DND-41 (cell line): ENCODE measurements around the gene URM1.

ENCODE experiments used
- ATAC-seq: fragments of 200-7000 bp; cut with Tn5 transposase; 3 replicates; pipeline ENCODE4 v1.9.1; 2021; ENCODE audit warnings: low read depth; ENCODE audit not compliant: insufficient read depth
- DNase-seq: peaks from one replicate; pipeline ENCODE4 v3.0.0-alpha.2; 2020
- H2AFZ ChIP-seq: 2 replicates; pipeline ENCODE4 v1.6.0; 2012; ENCODE audit warnings: low read depth, low read length
- H3K27ac ChIP-seq: 2 replicates; pipeline ENCODE4 v1.5.1; 2012; ENCODE audit warnings: low read length, inconsistent platforms
- H3K27me3 ChIP-seq: fragments of 200-600 bp; sonication (generic); 2 replicates; pipeline ENCODE4 v1.6.0; 2012; ENCODE audit warnings: low read length, mild to moderate bottlenecking, inconsistent platforms; ENCODE audit not compliant: insufficient read depth, poor library complexity
- H3K36me3 ChIP-seq: 2 replicates; pipeline ENCODE4 v1.5.1; 2012; ENCODE audit warnings: low read length, inconsistent platforms; ENCODE audit not compliant: insufficient read depth
- H3K4me1 ChIP-seq: 2 replicates; pipeline ENCODE4 v1.5.1; 2012; ENCODE audit warnings: mild to moderate bottlenecking, low read length; ENCODE audit not compliant: insufficient read depth
- H3K4me2 ChIP-seq: 2 replicates; pipeline ENCODE4 v1.6.0; 2012; ENCODE audit warnings: mild to moderate bottlenecking, moderate library complexity, low read length, inconsistent platforms; ENCODE audit not compliant: insufficient read depth
- H3K4me3 ChIP-seq, 2 experiments: fragments of 200-600 bp in 1 of 2; shearing (Covaris generic) in 1 of 2; 2 replicates each; pipeline ENCODE4 v1.5.1; 2012 to 2016; ENCODE audit warnings: inconsistent platforms in 2 of 2, low read length in 2 of 2, mild to moderate bottlenecking in 2 of 2, low read depth in 1 of 2, moderate library complexity in 1 of 2
- H3K79me2 ChIP-seq: 2 replicates; pipeline ENCODE4 v1.6.0; 2012; ENCODE audit warnings: low read length, inconsistent platforms; ENCODE audit not compliant: insufficient read depth
- H3K9ac ChIP-seq: 2 replicates; pipeline ENCODE4 v1.6.0; 2012; ENCODE audit warnings: low read depth, mild to moderate bottlenecking, inconsistent platforms, low read length, moderate library complexity
- H3K9me3 ChIP-seq: 2 replicates; pipeline ENCODE4 v1.5.1; 2012; ENCODE audit warnings: low read length, moderate library complexity, mild to moderate bottlenecking, inconsistent platforms; ENCODE audit not compliant: insufficient read depth, severe bottlenecking
- H4K20me1 ChIP-seq: 2 replicates; pipeline ENCODE4 v1.6.0; 2012; ENCODE audit warnings: low read length; ENCODE audit not compliant: insufficient read depth
- EZH2 ChIP-seq: IDR thresholded peaks from 3 replicates; pipeline ENCODE4 v1.6.1; 2012; ENCODE audit warnings: borderline replicate concordance, low read depth, mild to moderate bottlenecking, moderate library complexity, low read length, inconsistent platforms; ENCODE audit not compliant: severe bottlenecking
- TF ChIP-seq, protein P1 (sequence below): IDR thresholded peaks from 2 replicates; pipeline ENCODE4 v1.5.1; 2012; ENCODE audit warnings: borderline replicate concordance, low read length, moderate library complexity, mild to moderate bottlenecking; ENCODE audit not compliant: poor library complexity, severe bottlenecking; ENCODE audit errors: extremely low read depth

URM1 gene

DNA sequence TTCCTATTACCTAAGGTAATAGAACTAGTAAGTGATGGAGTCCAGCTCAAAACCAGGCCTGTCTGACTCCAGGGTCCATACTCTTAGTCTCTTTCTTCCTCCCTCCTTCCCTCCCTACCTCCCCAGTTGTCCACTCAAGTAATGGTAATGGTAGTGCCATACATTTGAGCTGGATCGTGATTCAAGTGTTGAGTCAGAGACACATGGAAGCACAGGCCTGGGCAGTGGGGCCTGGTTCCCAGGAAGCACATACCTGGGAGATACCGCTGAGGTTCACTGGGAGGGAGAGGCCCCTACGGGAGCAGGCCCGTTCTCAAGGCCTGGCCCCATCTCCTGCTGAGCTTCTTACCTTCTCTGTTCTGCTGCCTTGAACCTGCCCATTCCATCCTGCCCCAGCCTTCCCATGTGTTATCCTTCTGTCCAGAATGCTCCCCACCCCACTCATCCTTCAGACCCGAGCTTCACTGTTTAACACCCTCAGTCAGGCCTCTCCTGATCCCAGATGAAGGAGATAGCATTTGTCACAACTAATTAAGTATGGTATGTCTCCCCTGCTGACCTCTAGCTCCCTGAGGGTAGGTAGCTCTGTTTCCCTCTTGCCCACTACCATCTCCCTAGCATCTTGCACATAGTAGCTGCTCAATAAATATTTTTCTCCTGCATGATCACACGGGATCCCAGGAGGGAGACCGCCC, 13.8 kb downstream of the URM1 start:
- TF ChIP-seq, protein P1, sequence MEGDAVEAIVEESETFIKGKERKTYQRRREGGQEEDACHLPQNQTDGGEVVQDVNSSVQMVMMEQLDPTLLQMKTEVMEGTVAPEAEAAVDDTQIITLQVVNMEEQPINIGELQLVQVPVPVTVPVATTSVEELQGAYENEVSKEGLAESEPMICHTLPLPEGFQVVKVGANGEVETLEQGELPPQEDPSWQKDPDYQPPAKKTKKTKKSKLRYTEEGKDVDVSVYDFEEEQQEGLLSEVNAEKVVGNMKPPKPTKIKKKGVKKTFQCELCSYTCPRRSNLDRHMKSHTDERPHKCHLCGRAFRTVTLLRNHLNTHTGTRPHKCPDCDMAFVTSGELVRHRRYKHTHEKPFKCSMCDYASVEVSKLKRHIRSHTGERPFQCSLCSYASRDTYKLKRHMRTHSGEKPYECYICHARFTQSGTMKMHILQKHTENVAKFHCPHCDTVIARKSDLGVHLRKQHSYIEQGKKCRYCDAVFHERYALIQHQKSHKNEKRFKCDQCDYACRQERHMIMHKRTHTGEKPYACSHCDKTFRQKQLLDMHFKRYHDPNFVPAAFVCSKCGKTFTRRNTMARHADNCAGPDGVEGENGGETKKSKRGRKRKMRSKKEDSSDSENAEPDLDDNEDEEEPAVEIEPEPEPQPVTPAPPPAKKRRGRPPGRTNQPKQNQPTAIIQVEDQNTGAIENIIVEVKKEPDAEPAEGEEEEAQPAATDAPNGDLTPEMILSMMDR: no peak
- no peak for TF ChIP-seq EZH2
- Histone ChIP-seq H3K27me3 (no peaks in the 10 kb centered on the region), H3K27ac (no peak overlapping the region), H3K9me3 (no peaks in the 10 kb centered on the region), H3K36me3 (peaks cover 75% of the 10 kb centered on the region), H3K79me2 (peaks cover 37% of the 10 kb centered on the region), H3K4me3 (no peak overlapping the region), H3K4me2 (no peak overlapping the region), H3K4me1 (no peaks in the 10 kb centered on the region), H3K9ac (no peak overlapping the region), H2AFZ (no peak overlapping the region), H4K20me1 (peaks cover 22% of the 10 kb centered on the region)
- ATAC-seq: no peak
- DNase-seq: no peak

DNA sequence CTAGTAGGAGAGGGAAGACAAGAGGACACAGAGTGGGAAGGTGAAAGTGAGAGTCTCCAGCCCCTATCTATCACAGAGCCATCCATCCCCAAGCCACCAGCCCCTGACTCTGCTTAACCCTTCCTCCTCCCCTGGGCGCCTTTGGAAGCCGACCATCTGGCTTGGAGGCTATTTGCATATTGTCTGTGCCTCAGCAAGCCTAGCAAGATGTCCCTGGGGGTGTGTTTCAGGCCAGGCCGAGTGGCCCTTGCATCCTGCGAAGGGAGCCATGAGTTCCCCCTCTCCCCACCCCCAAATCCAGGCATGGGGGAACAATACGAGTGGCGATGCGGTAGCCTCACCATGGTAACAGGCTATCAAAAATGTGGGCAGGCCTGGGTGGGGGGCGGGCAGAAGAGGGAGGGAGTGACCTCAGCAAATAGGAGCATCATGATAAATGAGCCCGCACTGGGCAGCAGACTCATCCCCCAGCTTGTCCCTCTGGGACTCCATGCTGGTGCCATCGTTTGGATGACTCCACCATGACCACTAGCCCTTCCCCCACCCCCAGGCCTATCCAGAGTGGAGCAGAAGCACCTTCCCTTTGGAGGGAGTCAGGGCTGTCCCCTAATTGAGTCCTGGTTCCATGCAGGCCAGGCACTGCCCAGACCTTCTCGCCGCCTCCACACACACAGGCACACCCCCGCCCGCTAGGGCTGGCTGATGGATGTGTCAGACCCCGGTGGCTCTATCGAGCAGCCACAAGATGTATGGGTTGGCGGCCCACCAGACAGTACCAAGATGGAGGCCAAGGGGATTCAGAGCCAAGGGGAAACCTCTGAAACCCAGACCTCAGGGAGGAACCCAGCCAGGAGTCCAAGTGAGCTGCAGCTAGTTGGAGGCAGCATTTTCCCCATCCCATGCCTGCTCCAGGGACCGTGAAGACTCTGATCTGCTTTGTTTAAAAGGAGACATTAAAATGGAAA, 14.6 kb downstream of the URM1 start:
- no peak overlapping the region for H3K4me2 ChIP-seq
- H3K9ac ChIP-seq: no peak overlapping the region
- no peak for DNase-seq
- no peaks in the 10 kb centered on the region for H3K27me3 ChIP-seq
- no peak for TF ChIP-seq EZH2
- TF ChIP-seq, protein P1: no peak
- no peaks in the 10 kb centered on the region for H3K9me3 ChIP-seq
- H2AFZ ChIP-seq: no peak overlapping the region
- H3K4me3 ChIP-seq: no peak overlapping the region
- peaks cover 71% of the 10 kb centered on the region for H3K36me3 ChIP-seq
- H3K4me1 ChIP-seq: no peaks in the 10 kb centered on the region
- H3K27ac ChIP-seq: no peak overlapping the region
- peaks cover 22% of the 10 kb centered on the region for H4K20me1 ChIP-seq
- no peak for ATAC-seq
- peaks cover 37% of the 10 kb centered on the region for H3K79me2 ChIP-seq

DNA sequence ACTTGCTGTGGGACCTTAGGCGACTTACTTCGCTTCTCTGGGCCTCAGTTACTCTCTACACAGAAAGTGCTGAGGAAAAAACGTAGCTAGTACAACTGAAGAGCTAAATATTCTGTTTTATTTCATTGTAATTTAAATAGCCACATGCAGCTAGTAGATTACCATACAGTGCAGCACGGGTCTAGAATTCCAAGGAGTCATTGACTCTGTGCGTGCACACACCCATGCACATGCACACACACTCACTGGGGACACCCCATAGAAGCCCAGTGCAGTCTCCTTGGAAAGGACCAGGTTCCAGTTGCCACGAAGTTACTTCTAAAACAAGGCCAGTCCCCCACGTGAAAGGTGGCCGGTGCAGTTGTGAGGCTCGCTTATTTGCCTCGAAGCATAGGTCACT, 17.0 kb downstream of the URM1 start:
- Histone ChIP-seq H3K9me3 (no peaks in the 10 kb centered on the region), H2AFZ (no peak overlapping the region), H3K9ac (no peak overlapping the region), H3K4me1 (no peaks in the 10 kb centered on the region), H3K27ac (no peak overlapping the region), H4K20me1 (peaks cover 14% of the 10 kb centered on the region), H3K4me2 (no peak overlapping the region), H3K4me3 (no peak overlapping the region), H3K36me3 (peaks cover 60% of the 10 kb centered on the region), H3K79me2 (peaks cover 23% of the 10 kb centered on the region), H3K27me3 (no peaks in the 10 kb centered on the region)
- ATAC-seq: no peak
- no peak for DNase-seq
- no peak for TF ChIP-seq EZH2
- TF ChIP-seq, protein P1: no peak
